H9 (cell line): ENCODE measurements around the gene KCNAB2. TPM values are rescaled to one million over a fixed set of nuclear protein-coding genes. Genes with fewer than 3 reads are reported as not detected.

Source experiments
- DNase-seq: peaks from one replicate; pipeline ENCODE4 v3.0.0-alpha.2; 2017
- H2AFZ ChIP-seq: one replicate; pipeline ENCODE4 v1.6.1; 2013; ENCODE audit warnings: mild to moderate bottlenecking, low read length, control low read depth, moderate library complexity
- H2AK5ac ChIP-seq: 2 replicates; pipeline ENCODE4 v1.6.1; 2013; ENCODE audit warnings: low read length, control low read depth, mixed read lengths; ENCODE audit not compliant: insufficient read length
- H2BK120ac ChIP-seq: one replicate; pipeline ENCODE4 v1.6.1; 2013; ENCODE audit warnings: low read depth, mild to moderate bottlenecking, low read length, control low read depth, inconsistent platforms; ENCODE audit not compliant: poor library complexity, severe bottlenecking
- H2BK12ac ChIP-seq: 2 replicates; pipeline ENCODE4 v1.6.1; 2013; ENCODE audit warnings: low read length, control low read depth, mixed read lengths, low read depth; ENCODE audit not compliant: insufficient read length
- H2BK15ac ChIP-seq: 2 replicates; pipeline ENCODE4 v1.6.1; 2013; ENCODE audit warnings: low read depth, low read length, control low read depth
- H2BK20ac ChIP-seq: one replicate; pipeline ENCODE4 v1.6.1; 2013; ENCODE audit warnings: low read depth, mild to moderate bottlenecking, low read length, control low read depth, inconsistent platforms; ENCODE audit not compliant: poor library complexity, severe bottlenecking
- H2BK5ac ChIP-seq: 2 replicates; pipeline ENCODE4 v1.6.1; 2013; ENCODE audit warnings: low read length, control low read depth, mixed read lengths; ENCODE audit not compliant: insufficient read length
- H3K14ac ChIP-seq: 2 replicates; pipeline ENCODE4 v1.6.1; 2013; ENCODE audit warnings: low read length, control low read depth; ENCODE audit not compliant: insufficient read depth
- H3K18ac ChIP-seq: 2 replicates; pipeline ENCODE4 v1.6.1; 2013; ENCODE audit warnings: low read depth, mild to moderate bottlenecking, mixed read lengths, low read length, control low read depth; ENCODE audit not compliant: insufficient read length
- H3K23ac ChIP-seq: 2 replicates; pipeline ENCODE4 v1.6.1; 2013; ENCODE audit warnings: low read length, control low read depth, mixed read lengths, low read depth; ENCODE audit not compliant: insufficient read length
- H3K23me2 ChIP-seq: 2 replicates; pipeline ENCODE4 v1.6.1; 2013; ENCODE audit warnings: low read depth, mild to moderate bottlenecking, mixed read lengths, low read length, control low read depth; ENCODE audit not compliant: insufficient read length, poor library complexity, severe bottlenecking
- H3K27ac ChIP-seq: 2 replicates; pipeline ENCODE4 v1.5.1; 2013; ENCODE audit warnings: low read length, control low read depth, mixed read lengths, low read depth; ENCODE audit not compliant: insufficient read length
- H3K27me3 ChIP-seq: 2 replicates; pipeline ENCODE4 v1.6.1; 2013; ENCODE audit warnings: low read length, control low read depth, inconsistent platforms; ENCODE audit not compliant: insufficient read depth
- H3K4ac ChIP-seq: 2 replicates; pipeline ENCODE4 v1.6.1; 2013; ENCODE audit warnings: low read depth, mild to moderate bottlenecking, control low read depth, inconsistent platforms, low read length, moderate library complexity
- H3K4me1 ChIP-seq: 2 replicates; pipeline ENCODE4 v1.6.1; 2013; ENCODE audit warnings: low read length, control low read depth, inconsistent platforms; ENCODE audit not compliant: insufficient read depth
- H3K4me2 ChIP-seq: 2 replicates; pipeline ENCODE4 v1.6.1; 2013; ENCODE audit warnings: low read length, control low read depth, mixed read lengths; ENCODE audit not compliant: insufficient read length, insufficient read depth
- H3K56ac ChIP-seq: 2 replicates; pipeline ENCODE4 v1.6.1; 2013; ENCODE audit warnings: low read depth, mild to moderate bottlenecking, mixed read lengths, low read length, control low read depth; ENCODE audit not compliant: insufficient read length
- H3K79me1 ChIP-seq: 2 replicates; pipeline ENCODE4 v1.6.1; 2013; ENCODE audit warnings: low read depth, mild to moderate bottlenecking, moderate library complexity, low read length, control low read depth, inconsistent platforms; ENCODE audit not compliant: insufficient read depth, poor library complexity, severe bottlenecking
- H3K79me2 ChIP-seq: 2 replicates; pipeline ENCODE4 v1.6.1; 2013; ENCODE audit warnings: low read length, control low read depth, inconsistent platforms; ENCODE audit not compliant: insufficient read depth
- H3K9ac ChIP-seq: 2 replicates; pipeline ENCODE4 v1.6.1; 2013; ENCODE audit warnings: low read length, control low read depth, mixed read lengths; ENCODE audit not compliant: insufficient read length; ENCODE audit errors: extremely low read depth
- H3K9me3 ChIP-seq: one replicate; pipeline ENCODE4 v1.6.1; 2013; ENCODE audit warnings: low read depth, low read length, inconsistent platforms; ENCODE audit not compliant: control insufficient read depth
- H3T11ph ChIP-seq: one replicate; pipeline ENCODE4 v1.6.1; 2013; ENCODE audit warnings: mild to moderate bottlenecking, low read length, control low read depth, inconsistent platforms
- H4K20me1 ChIP-seq: one replicate; pipeline ENCODE4 v1.6.1; 2013; ENCODE audit not compliant: control insufficient read depth, insufficient read length, insufficient read depth
- H4K5ac ChIP-seq: 2 replicates; pipeline ENCODE4 v1.6.1; 2013; ENCODE audit warnings: low read depth, mild to moderate bottlenecking, mixed read lengths, low read length, control low read depth; ENCODE audit not compliant: insufficient read length
- H4K8ac ChIP-seq: replicated peaks from 2 replicates; pipeline ENCODE4 v1.6.1; 2013; ENCODE audit warnings: low read length, control low read depth, mixed read lengths, low read depth; ENCODE audit not compliant: insufficient read length
- H4K91ac ChIP-seq: 2 replicates; pipeline ENCODE4 v1.6.1; 2013; ENCODE audit warnings: low read depth, mild to moderate bottlenecking, moderate library complexity, mixed read lengths, low read length, control low read depth; ENCODE audit not compliant: insufficient read length
- H3K27ac Mint-ChIP-seq, 3 experiments: 2 replicates in 2 of 3; 3 replicates in 1 of 3; pipeline ENCODE4 v1.8.0; 2020 to 2021; ENCODE audit warnings: mixed read lengths in 3 of 3, mild to moderate bottlenecking in 1 of 3, moderate library complexity in 1 of 3
- H3K27me3 Mint-ChIP-seq: 2 replicates; pipeline ENCODE4 v1.8.0; 2021; ENCODE audit warnings: low read depth, mild to moderate bottlenecking, moderate library complexity, mixed read lengths
- H3K36me3 Mint-ChIP-seq, 3 experiments: 2 replicates in 2 of 3; 3 replicates in 1 of 3; pipeline ENCODE4 v1.8.0; 2020 to 2021; ENCODE audit warnings: low read depth in 3 of 3, mixed read lengths in 3 of 3; ENCODE audit not compliant: insufficient read depth in 1 of 3
- H3K4me1 Mint-ChIP-seq, 2 experiments: 2 replicates each; pipeline ENCODE4 v1.8.0; 2020; ENCODE audit warnings: mixed read lengths in 2 of 2
- H3K4me3 Mint-ChIP-seq, 2 experiments: 2 replicates in 1 of 2; 3 replicates in 1 of 2; pipeline ENCODE4 v1.8.0; 2020 to 2021; ENCODE audit warnings: mild to moderate bottlenecking in 2 of 2, mixed read lengths in 2 of 2, moderate library complexity in 1 of 2
- H3K9me3 Mint-ChIP-seq, 2 experiments: 2 replicates in 1 of 2; 3 replicates in 1 of 2; pipeline ENCODE4 v1.8.0; 2020; ENCODE audit warnings: mild to moderate bottlenecking in 2 of 2, mixed read lengths in 2 of 2, moderate library complexity in 1 of 2
- WGBS: extraction: QIAGEN DNeasy Blood & Tissue Kit; methylation state at CpG from one replicate; pipeline ENCODE4 v1.1.7; 2013; ENCODE audit warnings: missing lambda C conversion rate, low lambda C conversion rate, mixed read lengths; ENCODE audit not compliant: insufficient read length; ENCODE audit errors: extremely low coverage; 5-methylcytosine and 5-hydroxymethylcytosine counted together
- total RNA-seq: library from RNA; stranded (reverse); gene quantifications from 2 replicates; pipeline ENCODE4 v1.2.1, GENCODE V29; 2021
- TF ChIP-seq, protein P1 (sequence below): fragments of 200-600 bp; sonication (generic); conservative IDR thresholded peaks from 3 replicates; pipeline ENCODE4 v1.8.0; 2021; ENCODE audit warnings: antibody characterized with exemption, mild to moderate bottlenecking

Gene KCNAB2
- total RNA-seq, 1 experiment from 2014 or later = 8.3 TPM

DNA sequence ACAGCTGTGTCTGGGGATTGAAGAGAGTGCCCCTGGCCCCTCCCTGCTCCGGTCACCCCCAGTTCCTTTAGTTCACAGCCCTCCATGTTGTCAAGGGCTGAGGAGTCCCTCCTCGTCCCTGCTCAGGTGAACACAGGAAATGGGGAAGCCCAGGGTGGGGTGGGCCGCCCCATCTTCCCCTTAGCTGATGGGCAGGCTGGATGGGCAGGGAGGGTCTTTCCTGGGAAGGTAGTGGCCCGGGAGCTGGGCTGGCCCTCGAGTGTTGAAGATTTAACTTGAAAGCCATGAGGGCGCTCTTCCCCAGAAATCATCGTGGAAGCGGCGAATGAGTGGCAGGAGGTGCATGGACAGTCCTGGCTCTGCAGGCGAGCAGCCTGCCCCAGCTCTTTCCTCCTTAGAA, 35.1 kb upstream of the KCNAB2 start:
- no peak overlapping the region for H2AFZ ChIP-seq
- H3K79me2 ChIP-seq = no peaks in the 10 kb centered on the region
- no peak overlapping the region for H3K27ac ChIP-seq
- no peak overlapping the region for H4K5ac ChIP-seq
- H4K8ac ChIP-seq = no peak overlapping the region
- no peaks in the 10 kb centered on the region for H4K20me1 ChIP-seq
- H3K23ac ChIP-seq = no peak overlapping the region
- H3T11ph ChIP-seq = no peak overlapping the region
- H3K4ac ChIP-seq = no peak overlapping the region
- no peak overlapping the region for H3K56ac ChIP-seq
- H3K23me2 ChIP-seq = no peaks in the 10 kb centered on the region
- Mint-ChIP-seq H3K4me1 (peaks cover 0 to 7% of the 10 kb centered on the region in 2 experiments; a peak in 2 of 4 replicates), H3K36me3 (peaks cover 0 to 1% (median 0%) of the 10 kb centered on the region in 3 experiments; a peak in 1 of 7 replicates), H3K27me3 (peaks cover 15% of the 10 kb centered on the region), H3K27ac (no peak overlapping the region), H3K4me3 (no peak overlapping the region), H3K9me3 (no peaks in the 10 kb centered on the region)
- H2BK15ac ChIP-seq = no peak overlapping the region
- WGBS = no CpG with 5 or more reads among the region's 10 CpGs
- no peak overlapping the region for H4K91ac ChIP-seq
- H3K18ac ChIP-seq = no peak overlapping the region
- H2BK5ac ChIP-seq = no peak overlapping the region
- H3K27me3 ChIP-seq = no peaks in the 10 kb centered on the region
- no peak overlapping the region for H3K14ac ChIP-seq
- no peaks in the 10 kb centered on the region for H3K79me1 ChIP-seq
- no peak overlapping the region for H2BK120ac ChIP-seq
- no peaks in the 10 kb centered on the region for H3K9me3 ChIP-seq
- H3K4me2 ChIP-seq = no peak overlapping the region
- H2BK12ac ChIP-seq = no peak overlapping the region
- DNase-seq = no peak
- no peak overlapping the region for H2AK5ac ChIP-seq
- no peak overlapping the region for H3K9ac ChIP-seq
- H2BK20ac ChIP-seq = no peak overlapping the region
- H3K4me1 ChIP-seq = no peaks in the 10 kb centered on the region
- TF ChIP-seq, protein P1, sequence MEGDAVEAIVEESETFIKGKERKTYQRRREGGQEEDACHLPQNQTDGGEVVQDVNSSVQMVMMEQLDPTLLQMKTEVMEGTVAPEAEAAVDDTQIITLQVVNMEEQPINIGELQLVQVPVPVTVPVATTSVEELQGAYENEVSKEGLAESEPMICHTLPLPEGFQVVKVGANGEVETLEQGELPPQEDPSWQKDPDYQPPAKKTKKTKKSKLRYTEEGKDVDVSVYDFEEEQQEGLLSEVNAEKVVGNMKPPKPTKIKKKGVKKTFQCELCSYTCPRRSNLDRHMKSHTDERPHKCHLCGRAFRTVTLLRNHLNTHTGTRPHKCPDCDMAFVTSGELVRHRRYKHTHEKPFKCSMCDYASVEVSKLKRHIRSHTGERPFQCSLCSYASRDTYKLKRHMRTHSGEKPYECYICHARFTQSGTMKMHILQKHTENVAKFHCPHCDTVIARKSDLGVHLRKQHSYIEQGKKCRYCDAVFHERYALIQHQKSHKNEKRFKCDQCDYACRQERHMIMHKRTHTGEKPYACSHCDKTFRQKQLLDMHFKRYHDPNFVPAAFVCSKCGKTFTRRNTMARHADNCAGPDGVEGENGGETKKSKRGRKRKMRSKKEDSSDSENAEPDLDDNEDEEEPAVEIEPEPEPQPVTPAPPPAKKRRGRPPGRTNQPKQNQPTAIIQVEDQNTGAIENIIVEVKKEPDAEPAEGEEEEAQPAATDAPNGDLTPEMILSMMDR = no peak
